ENCODE data around the gene PGK2.

Gene PGK2

DNA sequence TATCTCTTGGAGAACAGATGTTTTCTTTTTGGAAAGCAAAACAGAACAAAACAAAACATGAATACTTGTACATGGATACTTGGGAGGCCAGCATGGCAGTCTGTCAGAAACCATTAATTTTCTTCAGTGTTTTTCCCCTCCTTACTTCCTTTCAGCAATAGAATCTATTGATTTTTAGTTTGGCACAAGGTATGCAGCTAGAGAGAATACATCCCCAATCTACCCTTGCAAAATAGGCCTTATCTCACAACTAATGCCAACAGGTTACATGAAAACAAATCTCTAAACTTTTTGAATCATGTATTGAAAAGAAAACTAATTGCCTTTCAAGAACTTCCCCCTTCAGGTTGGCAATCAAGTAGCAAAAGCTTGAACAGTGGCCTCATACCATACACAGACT is 2.8 kb downstream of the PGK2 start:
- DNase-seq (ENCODE audit: insufficient read length) (no peak), FAIRE-seq (no peak)
- TF ChIP-seq POLR2AphosphoS5 (IDR thresholded peaks at IDR 0.05; ENCODE audit: low read depth, low read length) (no peak), POLR2A (IDR thresholded peaks at IDR 0.05; ENCODE audit: low read depth, low read length) (no peak), TAF1 (IDR thresholded peaks at IDR 0.05; ENCODE audit: borderline replicate concordance, low read depth, low read length) (no peak)

DNA sequence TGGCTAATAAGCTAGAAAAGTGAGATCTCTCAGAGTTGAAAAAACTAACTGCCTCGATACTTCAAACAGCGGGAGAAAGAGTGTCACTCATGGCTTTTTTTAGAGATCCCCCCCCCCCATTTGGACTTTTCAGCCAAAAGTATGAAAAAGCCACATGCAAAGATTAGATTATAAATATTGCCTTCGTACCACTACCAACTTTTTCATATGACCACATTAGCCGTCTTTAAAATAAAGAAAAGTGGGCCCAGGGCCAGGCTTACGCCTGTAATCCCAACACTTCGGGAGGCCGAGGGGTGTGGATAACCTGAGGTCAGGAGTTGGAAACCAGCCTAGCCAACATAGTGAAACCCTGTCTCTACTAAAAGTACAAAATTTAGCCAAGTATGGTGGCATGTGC is 4.4 kb downstream of the PGK2 start:
- no peak for TF ChIP-seq POLR2AphosphoS5 (IDR thresholded peaks at IDR 0.05; ENCODE audit: low read depth, low read length)
- no peak for TF ChIP-seq POLR2A (IDR thresholded peaks at IDR 0.05; ENCODE audit: low read depth, low read length)
- no peak for TF ChIP-seq TAF1 (IDR thresholded peaks at IDR 0.05; ENCODE audit: borderline replicate concordance, low read depth, low read length)
- DNase-seq (ENCODE audit: insufficient read length), result no peak
- no peak for FAIRE-seq

DNA sequence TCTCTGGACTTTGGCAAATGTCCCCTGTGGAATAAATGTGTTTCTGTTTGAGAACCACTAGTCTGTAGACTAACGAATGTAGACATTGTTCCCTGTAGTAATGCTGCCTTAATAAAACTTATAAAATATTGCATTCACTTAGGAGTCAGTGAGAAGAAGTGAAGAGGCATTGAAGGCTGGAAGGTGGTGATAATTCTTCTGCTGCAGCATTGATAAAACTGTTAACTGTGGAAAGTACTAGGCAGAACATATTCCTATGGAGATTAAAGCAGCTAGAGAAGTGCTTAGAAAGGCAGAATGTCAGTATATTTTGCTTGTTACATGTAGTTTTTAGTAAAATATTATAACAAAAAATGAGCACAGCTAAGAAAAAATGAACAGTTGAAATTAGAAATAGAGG is 4.8 kb downstream of the PGK2 start:
- TF ChIP-seq POLR2A (IDR thresholded peaks at IDR 0.05; ENCODE audit: low read depth, low read length) (no peak), POLR2AphosphoS5 (IDR thresholded peaks at IDR 0.05; ENCODE audit: low read depth, low read length) (no peak), TAF1 (IDR thresholded peaks at IDR 0.05; ENCODE audit: borderline replicate concordance, low read depth, low read length) (no peak)
- FAIRE-seq (no peak), DNase-seq (ENCODE audit: insufficient read length) (no peak)

DNA sequence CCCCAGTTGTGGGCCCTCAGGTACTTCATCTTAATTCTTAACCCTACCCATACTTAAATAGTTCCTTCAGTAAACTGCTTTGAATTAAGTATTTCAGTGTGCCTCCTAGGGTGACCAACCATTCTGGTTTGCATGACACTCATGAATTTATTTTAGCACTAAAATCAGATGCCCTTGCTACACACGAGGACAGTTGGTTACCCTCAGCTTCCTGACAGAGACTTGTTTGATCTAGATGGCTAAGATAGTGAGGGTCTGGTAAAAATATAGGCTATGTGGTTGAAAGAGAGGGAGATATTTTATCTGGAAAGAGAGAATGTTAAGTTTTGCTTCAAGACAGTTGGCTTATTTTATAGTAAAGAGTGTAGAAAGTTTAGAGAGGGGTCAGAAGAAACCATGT is 10.6 kb downstream of the PGK2 start:
- FAIRE-seq (no peak), DNase-seq (ENCODE audit: insufficient read length) (no peak)
- TF ChIP-seq TAF1 (IDR thresholded peaks at IDR 0.05; ENCODE audit: borderline replicate concordance, low read depth, low read length), result no peak
- no peak for TF ChIP-seq POLR2A (IDR thresholded peaks at IDR 0.05; ENCODE audit: low read depth, low read length)
- TF ChIP-seq POLR2AphosphoS5 (IDR thresholded peaks at IDR 0.05; ENCODE audit: low read depth, low read length), result no peak

DNA sequence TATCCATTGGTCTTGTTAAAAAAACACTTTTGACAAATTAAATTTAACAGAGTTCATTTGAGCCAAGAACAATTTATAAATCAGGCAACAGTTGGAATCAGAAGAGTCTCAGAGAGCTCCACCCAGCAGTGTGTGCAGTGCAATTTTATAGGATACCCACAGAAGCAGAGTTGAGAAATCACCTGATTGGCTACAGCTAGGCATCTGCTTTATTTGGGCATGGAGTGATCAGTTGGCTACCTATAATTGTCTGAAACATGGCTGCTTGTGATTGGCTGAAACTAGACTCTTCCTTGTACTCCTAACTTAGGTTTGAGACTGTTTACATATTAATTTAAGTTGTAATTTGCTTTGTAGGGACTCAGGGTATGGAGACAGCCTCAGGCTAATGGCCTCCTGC is 12.0 kb downstream of the PGK2 start:
- FAIRE-seq (no peak), DNase-seq (ENCODE audit: insufficient read length) (no peak)
- TF ChIP-seq POLR2AphosphoS5 (IDR thresholded peaks at IDR 0.05; ENCODE audit: low read depth, low read length), result no peak

DNA sequence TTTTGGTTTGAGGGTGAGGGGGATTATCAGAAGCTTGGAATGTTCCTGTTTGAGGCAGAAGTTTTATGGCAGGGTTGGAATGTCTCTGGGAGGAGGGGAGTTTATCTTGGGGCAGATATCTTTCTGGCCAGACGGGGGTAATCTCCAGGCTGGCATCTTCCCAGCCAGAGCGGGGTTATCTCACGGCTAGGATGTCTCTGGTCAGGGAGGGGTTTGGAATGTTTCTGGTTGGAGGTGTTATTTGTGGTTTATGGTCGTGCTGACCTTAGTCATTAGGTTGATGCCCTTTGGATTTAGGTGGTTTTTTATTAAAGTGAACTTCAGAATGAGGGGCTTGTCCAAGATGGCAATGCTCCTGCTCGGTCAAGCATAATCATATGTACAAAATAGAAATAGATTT is 14.8 kb downstream of the PGK2 start:
- DNase-seq (ENCODE audit: insufficient read length), result no peak
- TF ChIP-seq TAF1 (IDR thresholded peaks at IDR 0.05; ENCODE audit: borderline replicate concordance, low read depth, low read length), result no peak
- TF ChIP-seq POLR2A (IDR thresholded peaks at IDR 0.05; ENCODE audit: low read depth, low read length), result no peak
- TF ChIP-seq POLR2AphosphoS5 (IDR thresholded peaks at IDR 0.05; ENCODE audit: low read depth, low read length), result no peak
- FAIRE-seq, result no peak

DNA sequence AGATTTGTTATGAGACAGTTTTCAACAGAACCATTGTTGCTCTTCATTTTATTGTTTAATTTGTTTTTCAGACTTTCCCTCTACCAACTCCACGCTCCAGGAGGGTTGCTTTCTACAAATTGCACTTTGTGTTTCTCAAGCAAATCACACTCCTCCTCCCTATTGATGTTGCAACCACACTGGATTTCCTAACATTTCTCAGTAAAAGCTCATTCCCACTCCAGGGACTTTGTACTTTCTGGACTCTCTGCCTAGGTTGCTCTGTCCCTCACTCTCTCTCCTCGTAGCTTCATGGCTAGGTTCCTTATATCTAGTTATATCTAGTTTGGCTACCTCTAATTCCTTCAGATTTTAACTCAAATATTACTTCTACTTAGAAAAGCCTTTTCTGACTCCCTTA is 20.3 kb downstream of the PGK2 start:
- TF ChIP-seq POLR2AphosphoS5 (IDR thresholded peaks at IDR 0.05; ENCODE audit: low read depth, low read length), result no peak
- no peak for TF ChIP-seq POLR2A (IDR thresholded peaks at IDR 0.05; ENCODE audit: low read depth, low read length)
- TF ChIP-seq TAF1 (IDR thresholded peaks at IDR 0.05; ENCODE audit: borderline replicate concordance, low read depth, low read length), result no peak
- no peak for FAIRE-seq

DNA sequence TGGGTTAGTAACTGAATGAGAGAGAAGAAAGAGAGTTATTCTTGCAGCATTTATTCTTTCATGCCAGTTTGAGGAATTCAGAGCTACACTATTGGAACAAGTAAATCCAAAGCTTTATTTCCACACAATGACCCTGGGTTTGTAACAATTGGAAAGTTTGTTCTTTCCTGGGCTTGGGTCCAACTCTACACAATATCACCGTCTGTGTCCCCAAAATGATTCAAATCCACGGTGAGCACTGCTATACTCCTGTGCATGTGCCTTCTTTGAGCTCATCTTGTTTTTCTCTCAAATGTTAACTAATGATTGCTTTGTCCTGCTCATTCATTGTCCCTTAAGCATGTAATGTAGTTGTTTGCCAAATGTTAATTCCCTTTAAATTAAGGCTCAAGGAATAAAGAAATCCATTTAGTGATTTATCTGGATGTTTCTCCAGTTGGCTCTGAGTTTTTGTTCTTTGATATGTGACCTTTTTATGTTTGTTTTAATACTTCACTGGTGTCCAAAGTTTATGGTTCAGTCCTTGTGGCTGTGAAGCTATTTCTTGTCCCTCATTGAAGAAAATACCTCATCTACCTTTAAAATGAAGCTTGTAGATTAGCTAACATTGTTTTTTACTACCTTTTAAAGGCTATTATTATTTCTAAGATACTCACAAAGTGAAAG is 22.4 kb downstream of the PGK2 start:
- DNase-seq (ENCODE audit: insufficient read length) (no peak), FAIRE-seq (no peak)
- no peak for TF ChIP-seq POLR2A (IDR thresholded peaks at IDR 0.05; ENCODE audit: low read depth, low read length)
- no peak for TF ChIP-seq POLR2AphosphoS5 (IDR thresholded peaks at IDR 0.05; ENCODE audit: low read depth, low read length)
- no peak for TF ChIP-seq TAF1 (IDR thresholded peaks at IDR 0.05; ENCODE audit: borderline replicate concordance, low read depth, low read length)

More for the DNA sequence above, 20.3 kb downstream of the PGK2 start:
- no peak for DNase-seq (ENCODE audit: insufficient read length)

DNA sequence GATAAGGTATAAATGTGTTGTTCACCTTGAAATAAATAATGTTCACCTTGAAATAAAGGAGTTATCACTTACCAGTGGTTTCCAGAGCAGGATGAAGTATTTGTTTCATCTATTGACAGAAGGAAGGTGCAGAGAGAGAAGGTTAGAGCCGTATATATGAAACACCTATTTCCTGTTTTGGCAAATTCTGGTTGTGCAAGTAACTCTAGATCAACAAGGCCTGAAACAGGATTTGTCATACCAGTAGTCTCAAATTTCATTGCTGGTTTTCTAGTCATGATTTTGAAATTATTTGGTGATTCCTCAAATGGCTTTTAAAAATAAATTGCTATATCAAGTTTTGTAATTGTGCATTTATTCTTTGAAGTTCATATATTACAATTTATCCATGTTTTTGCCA is 42.8 kb downstream of the PGK2 start, which contains the start of gene CRISP3:
TSS of gene CRISP3 (minus strand) at position 130 of the 400 bp plus-strand sequence. CDS start at position 109, 21 bp downstream.
- FAIRE-seq (no peak), DNase-seq (ENCODE audit: insufficient read length) (no peak)
- TF ChIP-seq POLR2A (IDR thresholded peaks at IDR 0.05; ENCODE audit: low read depth, low read length) (no peak), TAF1 (IDR thresholded peaks at IDR 0.05; ENCODE audit: borderline replicate concordance, low read depth, low read length) (no peak), POLR2AphosphoS5 (IDR thresholded peaks at IDR 0.05; ENCODE audit: low read depth, low read length) (no peak)

DNA sequence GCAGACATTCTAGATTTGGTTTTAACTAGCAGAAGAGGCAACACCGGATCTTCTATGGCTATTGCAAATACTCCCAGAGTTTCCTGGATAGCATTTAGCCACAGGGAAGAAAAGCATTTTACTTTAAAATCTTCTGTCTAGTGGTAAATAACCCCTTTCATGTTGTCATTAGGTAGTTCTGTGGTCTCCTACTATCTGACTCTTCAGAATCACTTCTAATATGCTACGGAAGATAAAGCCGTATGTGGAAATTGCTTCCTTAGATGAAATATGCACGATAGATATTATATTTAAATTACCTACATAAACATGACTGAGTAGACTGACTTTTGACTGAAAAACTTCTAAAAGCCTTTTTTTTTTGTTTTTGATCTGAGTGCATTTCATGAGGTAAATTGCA is 43.7 kb downstream of the PGK2 start:
- FAIRE-seq (no peak), DNase-seq (ENCODE audit: insufficient read length) (no peak)
- TF ChIP-seq TAF1 (IDR thresholded peaks at IDR 0.05; ENCODE audit: borderline replicate concordance, low read depth, low read length) (no peak), POLR2AphosphoS5 (IDR thresholded peaks at IDR 0.05; ENCODE audit: low read depth, low read length) (no peak), POLR2A (IDR thresholded peaks at IDR 0.05; ENCODE audit: low read depth, low read length) (no peak)

DNA sequence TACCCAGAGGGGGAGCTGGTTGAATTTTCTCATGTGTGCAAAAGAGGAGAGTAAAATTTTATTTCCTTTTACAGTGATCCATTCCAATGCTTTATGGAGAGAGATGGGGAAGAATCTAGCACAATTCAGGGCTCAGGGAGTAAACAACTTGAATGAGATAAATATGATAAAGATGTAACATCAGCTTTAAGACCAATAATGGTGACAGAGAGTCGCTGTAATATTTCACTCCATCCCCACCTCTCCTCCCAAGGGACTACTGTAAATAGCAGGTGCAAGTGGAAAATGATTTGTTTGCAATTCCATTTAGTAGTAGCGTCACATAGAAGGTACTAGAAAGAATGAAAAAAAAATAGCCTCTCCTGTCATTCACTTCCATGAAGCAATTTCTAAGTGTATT is 47.7 kb downstream of the PGK2 start:
- TF ChIP-seq POLR2A (IDR thresholded peaks at IDR 0.05; ENCODE audit: low read depth, low read length) (no peak), TAF1 (IDR thresholded peaks at IDR 0.05; ENCODE audit: borderline replicate concordance, low read depth, low read length) (no peak), POLR2AphosphoS5 (IDR thresholded peaks at IDR 0.05; ENCODE audit: low read depth, low read length) (no peak)
- no peak for DNase-seq (ENCODE audit: insufficient read length)
- FAIRE-seq, result no peak

DNA sequence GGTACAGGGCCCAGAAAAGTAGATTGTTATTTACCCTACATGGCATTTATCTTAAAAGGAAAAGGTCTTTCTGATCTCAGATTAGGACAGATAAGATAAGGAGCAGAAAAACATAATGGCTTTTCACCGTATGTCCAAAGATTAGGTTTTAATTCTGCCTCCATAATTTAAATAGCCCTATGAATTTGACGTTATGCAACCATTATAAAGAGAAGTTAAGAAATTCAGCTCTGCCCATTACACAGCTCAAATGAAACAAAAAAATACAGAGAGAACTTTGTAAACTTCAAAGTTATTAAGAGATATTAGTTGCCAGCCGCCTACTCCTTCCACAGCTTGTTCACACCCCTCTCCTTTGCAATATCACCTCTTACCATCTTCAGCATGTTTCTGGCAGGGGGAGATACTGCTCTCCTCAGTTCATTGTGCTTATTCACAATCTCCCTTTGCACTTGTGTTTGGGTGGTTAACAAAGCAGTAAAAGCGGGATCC is 51.0 kb downstream of the PGK2 start:
- no peak for DNase-seq (ENCODE audit: insufficient read length)
- FAIRE-seq, result no peak

More for the DNA sequence above, 51.0 kb downstream of the PGK2 start:
- TF ChIP-seq TAF1 (IDR thresholded peaks at IDR 0.05; ENCODE audit: borderline replicate concordance, low read depth, low read length) (no peak), POLR2A (IDR thresholded peaks at IDR 0.05; ENCODE audit: low read depth, low read length) (no peak), POLR2AphosphoS5 (IDR thresholded peaks at IDR 0.05; ENCODE audit: low read depth, low read length) (no peak)

Measured in GM12892 (cell line).